ENCODE results near the gene APLNR.

The APLNR gene

DNA sequence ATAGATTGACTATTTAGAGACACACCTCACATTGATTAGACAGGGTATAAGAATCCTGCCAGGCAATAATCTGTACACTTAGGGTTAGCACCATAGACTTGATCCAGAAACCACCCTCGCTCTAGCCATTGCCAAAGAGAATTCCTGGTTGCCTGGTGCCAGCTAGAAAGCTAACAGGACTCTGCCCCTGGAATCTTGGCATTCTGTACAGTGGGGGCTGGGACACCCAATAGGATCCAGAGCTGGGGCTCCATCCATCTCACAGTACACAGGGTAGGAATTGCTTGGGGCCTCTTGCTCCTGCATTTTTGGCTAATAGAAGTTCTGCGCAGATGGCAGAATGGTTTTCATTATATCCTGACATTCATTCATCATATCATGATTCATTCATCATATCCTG, 3.0 kb upstream of the APLNR start:
- peak overlapping the region; percentile 84 for H3K56ac ChIP-seq (ENCODE audit: low read length)
- H3K9ac ChIP-seq (ENCODE audit: low read length), result peak overlapping the region; percentile 25
- peaks cover 32% of the 10 kb centered on the region for H3K4me1 ChIP-seq (ENCODE audit: control insufficient read depth, low read depth, low read length)
- H4K8ac ChIP-seq (ENCODE audit: low read depth, low read length), result no peak overlapping the region
- WGBS (ENCODE audit: extremely low coverage, insufficient coverage, low lambda C conversion rate), result no CpG with 5 or more reads among the region's 2 CpGs
- H3K36me3 ChIP-seq (ENCODE audit: control insufficient read depth, insufficient read depth, low read length), result no peaks in the 10 kb centered on the region
- DNase-seq, result no peak
- peak overlapping the region; percentile 97 for H2BK5ac ChIP-seq (ENCODE audit: low read length)
- H3K79me1 ChIP-seq (ENCODE audit: low read length), result peaks cover 2% of the 10 kb centered on the region
- H3K4me3 ChIP-seq (ENCODE audit: low read length), result no peak overlapping the region
- H3K27ac ChIP-seq (ENCODE audit: low read depth, low read length), result peak overlapping the region; percentile 85
- H2BK120ac ChIP-seq (ENCODE audit: low read depth, low read length), result peak overlapping the region; percentile 83
- H4K5ac ChIP-seq (ENCODE audit: low read length), result no peak overlapping the region
- H3K4me2 ChIP-seq (ENCODE audit: low read length), result no peak overlapping the region
- no peaks in the 10 kb centered on the region for H3K27me3 ChIP-seq (ENCODE audit: insufficient read depth, low read length, poor library complexity)
- peaks cover 20% of the 10 kb centered on the region for H3K79me2 ChIP-seq (ENCODE audit: control insufficient read depth, insufficient read depth, low read length)
- H2BK15ac ChIP-seq (replicated peaks; ENCODE audit: low read depth), result no peak overlapping the region
- H2AK5ac ChIP-seq (ENCODE audit: low read length), result peak overlapping the region; percentile 47
- peak overlapping the region; percentile 92 for H3K4ac ChIP-seq (ENCODE audit: low read depth, low read length)
- H3K18ac ChIP-seq (ENCODE audit: low read length), result peak overlapping the region; percentile 81
- H3K23ac ChIP-seq (ENCODE audit: low read length), result no peak overlapping the region

DNA sequence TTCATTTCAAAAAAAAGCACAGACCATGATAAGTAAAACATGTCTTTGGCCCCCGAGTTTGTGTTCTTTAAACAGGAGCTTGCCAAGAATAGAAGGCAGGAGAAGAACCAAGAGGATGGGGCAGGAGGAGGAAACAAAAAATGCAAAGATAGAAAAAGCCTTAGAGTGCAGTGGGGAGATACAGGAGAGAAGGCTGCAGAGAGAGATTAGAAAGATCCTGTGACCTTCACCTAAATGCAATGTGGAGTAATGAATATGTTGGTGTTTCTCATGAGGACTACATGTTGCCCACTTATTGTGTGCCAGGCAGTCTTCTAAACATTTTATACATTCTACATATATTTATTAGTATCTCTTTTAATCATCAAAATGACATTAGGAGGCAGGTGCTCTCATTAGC, 2.3 kb upstream of the APLNR start:
- no peak overlapping the region for H4K5ac ChIP-seq (ENCODE audit: low read length)

DNA sequence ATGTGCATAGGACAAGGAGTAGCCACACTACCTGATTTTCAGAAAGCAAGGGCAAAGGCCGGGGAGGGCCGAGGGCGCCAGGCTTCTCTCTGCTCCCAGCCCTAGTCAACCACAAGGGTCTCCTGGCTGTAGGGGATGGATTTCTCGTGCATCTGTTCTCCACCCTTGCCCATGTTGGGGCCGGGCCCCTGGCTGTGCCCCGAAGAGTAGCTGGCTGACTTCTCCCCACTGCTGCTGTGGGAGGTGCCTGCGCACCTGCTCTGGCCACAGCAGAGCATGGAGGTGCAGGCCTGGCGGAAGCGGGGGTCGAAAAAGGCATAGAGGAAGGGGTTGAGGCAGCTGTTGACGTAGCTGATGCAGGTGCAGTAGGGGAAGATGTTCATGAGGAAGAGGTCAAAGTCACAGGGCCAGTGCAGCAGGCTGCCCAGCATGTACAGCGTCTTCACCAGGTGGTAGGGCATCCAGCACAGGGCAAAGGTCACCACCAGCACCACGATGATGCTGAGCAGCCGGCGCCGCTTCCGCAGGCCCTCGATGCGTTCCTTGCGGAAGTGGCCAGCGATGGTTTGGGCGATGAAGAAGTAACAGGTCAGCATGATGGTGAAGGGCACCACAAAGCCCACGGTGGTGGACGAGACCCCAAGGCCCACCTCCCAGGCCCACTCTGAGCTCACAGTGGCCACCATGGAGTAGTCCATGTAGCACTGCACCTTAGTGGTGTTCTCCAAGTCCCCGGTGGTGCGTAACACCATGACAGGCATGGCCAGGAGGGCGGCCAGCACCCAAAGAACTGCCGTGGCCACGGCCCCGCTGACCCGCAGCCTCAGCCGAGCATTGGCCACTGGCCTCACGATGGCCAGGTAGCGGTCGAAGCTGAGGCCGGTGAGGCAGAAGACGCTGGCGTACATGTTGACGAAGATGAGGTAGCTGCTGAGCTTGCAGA, 1.0 kb downstream of the APLNR start:
- Histone ChIP-seq H2AK5ac (ENCODE audit: low read length) (peak overlapping the region; percentile 81), H3K56ac (ENCODE audit: low read length) (peak overlapping the region; percentile 91), H3K27ac (ENCODE audit: low read depth, low read length) (peak overlapping the region; percentile 41), H3K27me3 (ENCODE audit: insufficient read depth, low read length, poor library complexity) (no peaks in the 10 kb centered on the region), H4K5ac (ENCODE audit: low read length) (no peak overlapping the region), H3K4me2 (ENCODE audit: low read length) (peak overlapping the region; percentile 21), H3K23ac (ENCODE audit: low read length) (peak overlapping the region; percentile 39), H3K18ac (ENCODE audit: low read length) (peak overlapping the region; percentile 64), H3K4me3 (ENCODE audit: low read length) (peak overlapping the region; percentile 53), H2BK120ac (ENCODE audit: low read depth, low read length) (peak overlapping the region; percentile 0), H3K79me2 (ENCODE audit: control insufficient read depth, insufficient read depth, low read length) (peaks cover 39% of the 10 kb centered on the region), H3K36me3 (ENCODE audit: control insufficient read depth, insufficient read depth, low read length) (no peaks in the 10 kb centered on the region), H3K79me1 (ENCODE audit: low read length) (peaks cover 2% of the 10 kb centered on the region), H4K8ac (ENCODE audit: low read depth, low read length) (no peak overlapping the region), H3K4ac (ENCODE audit: low read depth, low read length) (peak overlapping the region; percentile 47), H2BK15ac (replicated peaks; ENCODE audit: low read depth) (no peak overlapping the region), H3K4me1 (ENCODE audit: control insufficient read depth, low read depth, low read length) (peaks cover 26% of the 10 kb centered on the region), H3K9ac (ENCODE audit: low read length) (peak overlapping the region; percentile 71), H2BK5ac (ENCODE audit: low read length) (peak overlapping the region; percentile 92)
- no CpG with 5 or more reads among the region's 39 CpGs for WGBS (ENCODE audit: extremely low coverage, insufficient coverage, low lambda C conversion rate)
- DNase-seq, result no peak

More for the DNA sequence above, 2.3 kb upstream of the APLNR start:
- Histone ChIP-seq H3K27ac (ENCODE audit: low read depth, low read length) (no peak overlapping the region), H3K4ac (ENCODE audit: low read depth, low read length) (no peak overlapping the region), H3K79me2 (ENCODE audit: control insufficient read depth, insufficient read depth, low read length) (peaks cover 26% of the 10 kb centered on the region), H3K23ac (ENCODE audit: low read length) (no peak overlapping the region), H3K79me1 (ENCODE audit: low read length) (peaks cover 2% of the 10 kb centered on the region), H3K9ac (ENCODE audit: low read length) (no peak overlapping the region), H3K18ac (ENCODE audit: low read length) (peak overlapping the region; percentile 22), H3K36me3 (ENCODE audit: control insufficient read depth, insufficient read depth, low read length) (no peaks in the 10 kb centered on the region), H2AK5ac (ENCODE audit: low read length) (no peak overlapping the region), H3K4me2 (ENCODE audit: low read length) (no peak overlapping the region), H3K4me1 (ENCODE audit: control insufficient read depth, low read depth, low read length) (peaks cover 32% of the 10 kb centered on the region), H2BK5ac (ENCODE audit: low read length) (peak overlapping the region; percentile 75), H3K27me3 (ENCODE audit: insufficient read depth, low read length, poor library complexity) (no peaks in the 10 kb centered on the region), H3K56ac (ENCODE audit: low read length) (peak overlapping the region; percentile 84), H4K8ac (ENCODE audit: low read depth, low read length) (no peak overlapping the region), H2BK15ac (replicated peaks; ENCODE audit: low read depth) (peak overlapping the region; percentile 8), H3K4me3 (ENCODE audit: low read length) (no peak overlapping the region), H2BK120ac (ENCODE audit: low read depth, low read length) (no peak overlapping the region)
- WGBS (ENCODE audit: extremely low coverage, insufficient coverage, low lambda C conversion rate), result no CpG with 5 or more reads among the region's 1 CpG
- no peak for DNase-seq

DNA sequence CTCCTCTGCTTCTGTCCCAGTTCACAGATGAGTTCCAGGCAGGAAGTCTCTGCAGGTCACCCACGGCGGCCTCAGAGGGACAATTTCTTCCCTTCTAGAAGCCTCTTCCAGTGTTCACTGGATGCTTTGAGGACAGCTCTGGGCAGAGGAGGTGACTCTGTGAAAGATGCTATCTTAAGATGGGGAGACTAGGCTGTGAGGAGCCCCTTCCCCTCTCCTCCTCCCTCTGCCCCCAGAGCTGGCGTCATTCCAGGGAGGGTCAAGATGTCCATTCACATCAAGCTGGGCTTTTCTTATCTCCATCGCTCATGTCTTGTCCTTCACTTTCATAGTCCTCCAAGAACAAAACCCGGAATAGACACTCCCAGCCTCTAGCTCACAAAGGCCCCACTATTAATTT, 3.3 kb downstream of the APLNR start:
- Histone ChIP-seq H3K23ac (ENCODE audit: low read length) (no peak overlapping the region), H3K56ac (ENCODE audit: low read length) (peak overlapping the region; percentile 91), H3K4ac (ENCODE audit: low read depth, low read length) (peak overlapping the region; percentile 50), H2BK15ac (replicated peaks; ENCODE audit: low read depth) (no peak overlapping the region), H3K9ac (ENCODE audit: low read length) (peak overlapping the region; percentile 71), H4K5ac (ENCODE audit: low read length) (no peak overlapping the region), H2BK120ac (ENCODE audit: low read depth, low read length) (no peak overlapping the region), H2AK5ac (ENCODE audit: low read length) (no peak overlapping the region), H3K27ac (ENCODE audit: low read depth, low read length) (no peak overlapping the region), H3K4me3 (ENCODE audit: low read length) (peak overlapping the region; percentile 53), H3K79me1 (ENCODE audit: low read length) (peaks cover 2% of the 10 kb centered on the region), H3K18ac (ENCODE audit: low read length) (peak overlapping the region; percentile 43), H4K8ac (ENCODE audit: low read depth, low read length) (no peak overlapping the region), H3K27me3 (ENCODE audit: insufficient read depth, low read length, poor library complexity) (no peaks in the 10 kb centered on the region), H3K4me2 (ENCODE audit: low read length) (peak overlapping the region; percentile 39), H3K36me3 (ENCODE audit: control insufficient read depth, insufficient read depth, low read length) (no peaks in the 10 kb centered on the region), H3K4me1 (ENCODE audit: control insufficient read depth, low read depth, low read length) (peaks cover 26% of the 10 kb centered on the region), H2BK5ac (ENCODE audit: low read length) (peak overlapping the region; percentile 10), H3K79me2 (ENCODE audit: control insufficient read depth, insufficient read depth, low read length) (peaks cover 39% of the 10 kb centered on the region)
- DNase-seq, result no peak
- no CpG with 5 or more reads among the region's 5 CpGs for WGBS (ENCODE audit: extremely low coverage, insufficient coverage, low lambda C conversion rate)

DNA sequence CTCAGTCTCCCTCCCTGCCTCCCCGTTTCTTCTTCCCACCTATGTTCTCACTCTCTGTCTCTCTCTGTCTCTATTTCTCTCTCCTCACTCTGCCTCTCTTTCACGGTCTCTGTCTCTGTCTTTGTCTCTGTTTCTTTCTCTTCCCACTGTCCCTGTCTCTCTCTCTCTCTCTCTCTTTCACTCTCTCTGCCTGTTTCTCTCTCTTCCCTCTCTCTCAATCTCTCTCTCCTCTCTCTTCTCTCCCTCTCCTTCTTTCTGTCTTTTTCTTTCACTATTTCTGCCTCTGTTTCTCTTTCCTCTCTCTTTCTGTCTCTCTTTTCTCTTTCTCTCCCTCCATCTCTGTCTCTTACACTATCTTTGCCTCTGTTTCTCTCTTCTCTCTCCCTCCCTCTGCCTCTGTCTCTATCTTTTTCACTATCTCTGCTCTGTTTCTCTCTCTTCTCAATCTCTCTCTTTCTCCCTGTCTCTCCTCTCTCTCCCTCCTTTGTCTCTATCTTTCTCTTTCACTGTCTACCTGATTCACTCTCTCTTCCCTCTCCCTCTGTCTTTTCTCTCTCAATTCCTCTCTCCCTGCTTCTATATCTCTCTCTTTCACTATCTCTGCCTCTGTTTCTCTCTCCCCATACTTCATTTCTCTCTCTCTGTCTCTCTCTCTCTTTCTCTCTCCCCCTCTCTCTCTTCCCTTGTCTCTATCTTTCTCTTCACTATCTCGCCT, 5.4 kb downstream of the APLNR start:
- WGBS (ENCODE audit: extremely low coverage, insufficient coverage, low lambda C conversion rate), result 100% methylated on average over 1 of the region's 3 CpGs
- Histone ChIP-seq H3K23ac (ENCODE audit: low read length) (no peak overlapping the region), H4K5ac (ENCODE audit: low read length) (no peak overlapping the region), H3K79me1 (ENCODE audit: low read length) (peaks cover 2% of the 10 kb centered on the region), H3K27me3 (ENCODE audit: insufficient read depth, low read length, poor library complexity) (no peaks in the 10 kb centered on the region), H3K18ac (ENCODE audit: low read length) (no peak overlapping the region), H3K4me3 (ENCODE audit: low read length) (no peak overlapping the region), H2BK5ac (ENCODE audit: low read length) (no peak overlapping the region), H3K4me1 (ENCODE audit: control insufficient read depth, low read depth, low read length) (peaks cover 23% of the 10 kb centered on the region), H3K27ac (ENCODE audit: low read depth, low read length) (no peak overlapping the region), H4K8ac (ENCODE audit: low read depth, low read length) (no peak overlapping the region), H3K56ac (ENCODE audit: low read length) (peak overlapping the region; percentile 80), H3K4ac (ENCODE audit: low read depth, low read length) (no peak overlapping the region), H2AK5ac (ENCODE audit: low read length) (no peak overlapping the region), H2BK120ac (ENCODE audit: low read depth, low read length) (no peak overlapping the region), H3K9ac (ENCODE audit: low read length) (peak overlapping the region; percentile 5), H2BK15ac (replicated peaks; ENCODE audit: low read depth) (no peak overlapping the region), H3K79me2 (ENCODE audit: control insufficient read depth, insufficient read depth, low read length) (peaks cover 36% of the 10 kb centered on the region), H3K4me2 (ENCODE audit: low read length) (no peak overlapping the region), H3K36me3 (ENCODE audit: control insufficient read depth, insufficient read depth, low read length) (no peaks in the 10 kb centered on the region)
- DNase-seq, result no peak

Data from mesendoderm (in vitro differentiated cells).